ENCODE data around the gene SLC25A33. TPM values are rescaled to one million over a fixed set of nuclear protein-coding genes. Genes with fewer than 3 reads are reported as not detected.
A peak's percentile ranks its signal among the peaks of the same experiment; 100 is the strongest.
"Not testable (repeated sequence)": the region's sequence is repeated elsewhere in the genome, so short reads cannot be mapped to it uniquely, and the experiment has no call there.

The SLC25A33 gene
- total RNA-seq, 4 donors from 2014 or later: 4.9 to 12.5 (median 6.6) TPM

DNA sequence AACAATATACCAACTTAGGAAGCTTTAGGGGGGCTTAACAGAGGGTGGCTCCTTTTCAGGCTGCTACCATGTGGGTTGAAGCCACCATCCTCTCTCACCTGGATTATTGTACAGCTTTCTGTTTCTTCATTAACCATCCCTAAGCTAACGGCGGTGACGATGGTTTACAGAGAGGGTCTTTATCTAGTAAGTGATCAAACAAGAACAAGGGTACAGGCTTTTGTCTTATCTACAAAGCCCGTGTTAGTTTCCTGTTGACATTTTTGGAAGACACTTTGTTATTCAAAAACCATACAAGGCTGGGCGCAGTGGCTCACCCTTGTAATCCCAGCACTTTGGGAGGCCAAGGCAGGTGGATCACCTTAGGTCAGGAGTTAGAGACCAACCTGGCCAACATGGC lies 20.4 kb downstream of the SLC25A33 start:
- peaks cover 15 to 46% (median 23%) of the 10 kb centered on the region in 4 donors for H3K4me1 ChIP-seq
- H3K9me3 ChIP-seq: no peaks in the 10 kb centered on the region
- H3K36me3 ChIP-seq: no peaks in the 10 kb centered on the region
- TF ChIP-seq EP300 (IDR thresholded peaks at IDR 0.05; ENCODE audit: low read depth) (no peak), POLR2AphosphoS5 (IDR thresholded peaks at IDR 0.05) (no peak), POLR2A (IDR thresholded peaks at IDR 0.05) (no peak)
- TF ChIP-seq, protein P1, sequence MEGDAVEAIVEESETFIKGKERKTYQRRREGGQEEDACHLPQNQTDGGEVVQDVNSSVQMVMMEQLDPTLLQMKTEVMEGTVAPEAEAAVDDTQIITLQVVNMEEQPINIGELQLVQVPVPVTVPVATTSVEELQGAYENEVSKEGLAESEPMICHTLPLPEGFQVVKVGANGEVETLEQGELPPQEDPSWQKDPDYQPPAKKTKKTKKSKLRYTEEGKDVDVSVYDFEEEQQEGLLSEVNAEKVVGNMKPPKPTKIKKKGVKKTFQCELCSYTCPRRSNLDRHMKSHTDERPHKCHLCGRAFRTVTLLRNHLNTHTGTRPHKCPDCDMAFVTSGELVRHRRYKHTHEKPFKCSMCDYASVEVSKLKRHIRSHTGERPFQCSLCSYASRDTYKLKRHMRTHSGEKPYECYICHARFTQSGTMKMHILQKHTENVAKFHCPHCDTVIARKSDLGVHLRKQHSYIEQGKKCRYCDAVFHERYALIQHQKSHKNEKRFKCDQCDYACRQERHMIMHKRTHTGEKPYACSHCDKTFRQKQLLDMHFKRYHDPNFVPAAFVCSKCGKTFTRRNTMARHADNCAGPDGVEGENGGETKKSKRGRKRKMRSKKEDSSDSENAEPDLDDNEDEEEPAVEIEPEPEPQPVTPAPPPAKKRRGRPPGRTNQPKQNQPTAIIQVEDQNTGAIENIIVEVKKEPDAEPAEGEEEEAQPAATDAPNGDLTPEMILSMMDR (IDR thresholded peaks at IDR 0.05): no peak
- no peak for DNase-seq
- 72% methylated on average over 5 of the region's 5 CpGs; no CpG with 5 or more reads in 1 of the 2 donors for WGBS, 2 donors (ENCODE audit: low coverage in 1 of 2)
- intact Hi-C loops (cut with DNase I; ENCODE audit: low total_unique reads) (no loop called here), in situ Hi-C loops (cut with MboI; ENCODE audit: low pct_ligation_motif_present in 1 of 4, low pct_unique_long_range_greater_than_20kb in 1 of 4, low sequenced_read_pairs in 3 of 4) (loop anchor here in 1 of 4 donors (10.0 kb wide), 1 partner anchor 55 kb away; no protein-coding TSS in a partner anchor)
- H3K4me3 ChIP-seq: no peak overlapping the region
- H3K27me3 ChIP-seq: no peaks in the 10 kb centered on the region
- H3K27ac ChIP-seq: peak overlapping the region in 1 of 4 donors; percentile 37

DNA sequence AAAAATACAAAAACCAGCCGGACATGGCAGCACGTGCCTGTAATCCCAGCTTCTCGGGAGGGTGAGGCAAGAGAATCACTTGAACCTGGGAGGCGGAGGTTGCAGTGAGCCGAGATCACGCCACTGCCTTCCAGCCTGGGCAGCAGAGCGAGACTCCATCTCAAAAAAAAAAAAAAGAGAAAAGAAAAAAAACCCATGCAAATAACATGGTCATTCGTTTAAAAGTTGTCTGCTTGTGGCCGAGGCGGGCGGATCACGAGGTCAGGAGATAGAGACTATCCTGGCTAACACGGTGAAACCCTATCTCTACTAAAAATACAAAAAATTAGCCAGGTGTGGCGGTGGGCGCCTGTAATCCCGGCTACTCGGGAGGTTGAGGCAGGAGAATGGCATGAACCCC lies 20.8 kb downstream of the SLC25A33 start:
- H3K4me3 ChIP-seq; H3K9me3 ChIP-seq; intact Hi-C loops (cut with DNase I; ENCODE audit: low total_unique reads); H3K36me3 ChIP-seq; DNase-seq; H3K27ac ChIP-seq; H3K27me3 ChIP-seq: not testable (repeated sequence)
- peaks cover 15 to 43% (median 21%) of the 10 kb centered on the region in 4 donors for H3K4me1 ChIP-seq
- WGBS, 2 donors (ENCODE audit: low coverage in 1 of 2): 85 to 87% methylated on average over 7 to 17 of the region's 17 CpGs
- in situ Hi-C loops (cut with MboI; ENCODE audit: low pct_ligation_motif_present in 1 of 4, low pct_unique_long_range_greater_than_20kb in 1 of 4, low sequenced_read_pairs in 3 of 4): loop anchor here in 1 of 4 donors (10.0 kb wide), 1 partner anchor 55 kb away; no protein-coding TSS in a partner anchor

GRCh38 chr1:9561429-9561828 lies 22.2 kb downstream of the SLC25A33 start:
- intact Hi-C loops (cut with DNase I; ENCODE audit: low total_unique reads) (no loop called here), in situ Hi-C loops (cut with MboI; ENCODE audit: low pct_ligation_motif_present in 1 of 4, low pct_unique_long_range_greater_than_20kb in 1 of 4, low sequenced_read_pairs in 3 of 4) (loop anchor here in 1 of 4 donors (10.0 kb wide), 1 partner anchor 57 kb away; no protein-coding TSS in a partner anchor)
- peak overlapping the region; percentile 53 to 69 (median 60) for H3K27ac ChIP-seq
- H3K4me1 ChIP-seq: peaks cover 9 to 33% (median 13%) of the 10 kb centered on the region in 4 donors
- H3K9me3 ChIP-seq: no peaks in the 10 kb centered on the region
- TF ChIP-seq POLR2A (IDR thresholded peaks at IDR 0.05) (no peak), EP300 (IDR thresholded peaks at IDR 0.05; ENCODE audit: low read depth) (no peak), POLR2AphosphoS5 (IDR thresholded peaks at IDR 0.05) (peak in 2 of 3 donors; percentile 67 to 78)
- TF ChIP-seq, protein P1 (IDR thresholded peaks at IDR 0.05): no peak
- no peak overlapping the region for H3K4me3 ChIP-seq
- WGBS, 2 donors (ENCODE audit: low coverage in 1 of 2): 23% methylated on average over 3 of the region's 3 CpGs; no CpG with 5 or more reads in 1 of the 2 donors
- no peaks in the 10 kb centered on the region for H3K27me3 ChIP-seq
- no peaks in the 10 kb centered on the region for H3K36me3 ChIP-seq
- DNase-seq: peak; percentile 45

- TF ChIP-seq, protein P1 (IDR thresholded peaks at IDR 0.05): no peak
- TF ChIP-seq EP300 (IDR thresholded peaks at IDR 0.05; ENCODE audit: low read depth): no peak
- no peak for TF ChIP-seq POLR2AphosphoS5 (IDR thresholded peaks at IDR 0.05)
- TF ChIP-seq POLR2A (IDR thresholded peaks at IDR 0.05): no peak
- Histone ChIP-seq H3K27me3 (no peaks in the 10 kb centered on the region), H3K36me3 (no peaks in the 10 kb centered on the region), H3K4me3 (no peak overlapping the region), H3K27ac (no peak overlapping the region), H3K4me1 (no peaks in the 10 kb centered on the region), H3K9me3 (no peaks in the 10 kb centered on the region)
- no peak for DNase-seq
- in situ Hi-C loops (cut with MboI; ENCODE audit: low pct_ligation_motif_present in 1 of 4, low pct_unique_long_range_greater_than_20kb in 1 of 4, low sequenced_read_pairs in 3 of 4) (loop anchor here in 1 of 4 donors (10.0 kb wide), 1 partner anchor 64 kb away; no protein-coding TSS in a partner anchor), intact Hi-C loops (cut with DNase I; ENCODE audit: low total_unique reads) (no loop called here)
- 67 to 92% methylated on average over 1 of the region's 1 CpG for WGBS, 2 donors (ENCODE audit: low coverage in 1 of 2)
Observed at GRCh38 chr1:9569267-9569666, 30.0 kb downstream of the SLC25A33 start.

DNA sequence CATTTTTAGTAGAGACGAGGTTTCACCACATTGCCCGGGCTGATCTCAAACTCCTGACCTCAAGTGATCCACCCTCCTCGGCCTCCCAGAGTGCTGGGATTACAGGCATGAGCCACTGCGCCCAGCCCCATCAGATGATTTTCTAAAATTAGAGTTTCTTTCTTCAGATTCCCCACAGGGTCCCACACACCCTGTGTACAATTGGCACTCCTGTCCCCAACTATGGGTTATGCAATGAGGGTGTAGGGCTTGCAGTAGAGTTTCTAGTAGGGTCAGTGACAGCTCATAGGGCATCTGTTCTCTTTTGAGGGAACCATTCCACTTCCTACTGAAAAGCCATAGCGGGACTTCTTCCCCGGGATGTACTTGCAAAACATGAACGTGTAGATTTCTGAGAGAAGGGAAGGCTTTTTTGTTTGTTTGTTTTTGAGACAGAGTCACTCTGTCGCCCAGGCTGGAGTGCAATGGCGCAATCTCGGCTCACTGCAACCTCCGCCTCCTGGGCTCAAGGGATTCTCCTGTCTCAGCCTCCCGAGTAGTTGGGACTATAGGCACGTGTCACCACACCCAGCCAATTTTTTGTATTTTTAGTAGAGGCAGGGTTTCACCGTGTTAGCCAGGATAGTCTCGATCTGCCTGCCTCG lies 31.7 kb downstream of the SLC25A33 start:
- not testable (repeated sequence) for DNase-seq, H3K27me3 ChIP-seq, H3K36me3 ChIP-seq, H3K4me1 ChIP-seq, H3K27ac ChIP-seq, H3K4me3 ChIP-seq, H3K9me3 ChIP-seq
- in situ Hi-C loops (cut with MboI; ENCODE audit: low pct_ligation_motif_present in 1 of 4, low pct_unique_long_range_greater_than_20kb in 1 of 4, low sequenced_read_pairs in 3 of 4): loop anchor here in 1 of 4 donors (10.0 kb wide), 1 partner anchor 76 kb away; no protein-coding TSS in a partner anchor
- intact Hi-C loops (cut with DNase I; ENCODE audit: low total_unique reads): loop anchor here (10.0 kb wide), 1 partner anchor 306 kb away; no protein-coding TSS in a partner anchor
- 88 to 93% methylated on average over 3 to 16 of the region's 16 CpGs for WGBS, 2 donors (ENCODE audit: low coverage in 1 of 2)

All from transverse colon (tissue), 4 donors.